Stimulated activated CD8-positive, alpha-beta memory T cell treated with anti-CD3 and anti-CD28 coated beads, Interleukin-4, amount 100 ng/mL, for 24 hours (primary cell): ENCODE data around the gene KRT36.

Experiments
- DNase-seq: peaks from one replicate; pipeline ENCODE4 v3.0.0-alpha.2; 2020; ENCODE audit warnings: low read depth

KRT36 gene

DNA sequence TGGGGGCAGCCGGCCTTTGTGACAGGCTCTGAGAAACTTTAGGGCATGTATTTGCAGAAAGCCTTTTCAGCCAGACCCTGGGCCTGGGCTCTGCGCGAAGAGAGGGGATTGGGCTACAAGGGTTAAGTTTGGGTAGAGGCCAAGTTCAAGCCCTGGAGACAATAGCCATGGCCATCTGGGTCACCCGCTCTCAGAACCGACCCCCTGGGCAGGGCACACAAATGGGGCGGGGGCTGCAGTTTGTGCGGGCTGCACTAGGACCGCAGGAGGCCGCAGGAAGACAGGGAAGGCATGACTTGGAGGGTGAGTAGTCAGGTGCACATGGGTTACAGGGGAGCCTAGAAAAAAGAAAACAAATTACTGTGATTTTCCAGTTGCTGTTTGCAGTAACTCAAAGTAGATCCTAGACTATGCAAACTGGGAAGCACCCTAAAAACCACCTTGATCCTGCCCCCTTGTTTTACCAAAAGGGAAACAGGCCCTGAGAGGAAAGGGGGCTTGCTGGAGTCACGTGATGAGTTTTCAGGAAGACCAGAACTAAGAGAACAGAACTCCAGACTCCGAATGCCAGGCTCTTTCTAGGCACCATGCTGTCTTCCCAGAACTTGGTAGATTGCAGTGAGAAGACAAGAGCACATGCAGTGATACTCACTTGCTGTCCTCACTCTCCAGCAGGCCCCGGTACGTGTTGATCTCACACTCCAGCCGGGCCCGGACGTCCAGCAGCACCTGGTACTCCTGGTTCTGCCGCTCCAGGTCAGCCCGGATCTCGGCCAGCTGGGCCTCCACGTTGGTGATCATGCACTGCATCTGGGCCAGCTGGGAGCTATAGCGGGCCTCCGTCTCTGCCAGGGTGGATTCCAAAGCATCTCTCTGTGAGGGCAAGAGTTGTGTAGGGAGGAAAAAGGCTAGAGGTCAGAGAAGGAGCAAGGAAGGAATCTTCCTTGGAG lies 12.6 kb downstream of the KRT36 start:
- DNase-seq = no peak

DNA sequence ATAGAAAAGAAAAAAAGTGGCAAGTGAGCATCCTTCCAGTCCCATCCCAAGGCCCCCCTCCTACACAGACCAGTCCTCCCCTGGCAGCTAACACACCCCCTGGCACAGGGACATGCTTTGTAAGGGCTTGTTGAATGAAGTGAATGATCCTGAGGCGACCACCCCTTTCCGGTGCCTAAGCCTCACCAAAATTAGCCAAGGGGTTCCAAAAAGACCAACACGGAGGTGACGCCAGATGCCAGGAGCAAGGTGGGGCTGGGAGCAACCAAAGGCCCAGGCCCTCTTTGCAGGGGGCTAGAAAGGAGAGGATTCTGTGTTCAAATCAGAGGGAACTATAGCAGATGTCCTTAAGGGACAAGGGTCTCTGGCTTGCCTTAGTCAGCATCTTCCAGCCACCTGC lies 14.3 kb downstream of the KRT36 start:
- DNase-seq = no peak

DNA sequence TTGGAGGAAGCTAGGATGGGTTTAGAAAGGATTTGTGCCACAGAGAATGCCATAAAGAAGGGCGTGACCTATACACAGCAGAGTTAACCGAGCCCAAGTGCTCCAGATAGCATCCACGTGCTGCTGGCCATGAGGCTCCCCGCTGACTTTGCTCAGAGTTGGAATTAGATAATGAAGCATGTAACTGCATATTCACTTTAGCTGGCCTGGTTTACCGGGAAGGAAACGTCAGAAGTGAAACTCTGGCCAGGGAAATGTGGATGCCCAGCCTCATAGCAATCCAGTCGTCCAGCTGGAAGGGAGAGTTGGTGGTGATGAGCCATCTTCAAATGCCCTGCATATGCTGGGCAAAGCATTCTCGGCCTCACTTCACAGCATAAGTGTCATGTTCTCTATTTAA lies 14.8 kb downstream of the KRT36 start:
- no peak for DNase-seq

DNA sequence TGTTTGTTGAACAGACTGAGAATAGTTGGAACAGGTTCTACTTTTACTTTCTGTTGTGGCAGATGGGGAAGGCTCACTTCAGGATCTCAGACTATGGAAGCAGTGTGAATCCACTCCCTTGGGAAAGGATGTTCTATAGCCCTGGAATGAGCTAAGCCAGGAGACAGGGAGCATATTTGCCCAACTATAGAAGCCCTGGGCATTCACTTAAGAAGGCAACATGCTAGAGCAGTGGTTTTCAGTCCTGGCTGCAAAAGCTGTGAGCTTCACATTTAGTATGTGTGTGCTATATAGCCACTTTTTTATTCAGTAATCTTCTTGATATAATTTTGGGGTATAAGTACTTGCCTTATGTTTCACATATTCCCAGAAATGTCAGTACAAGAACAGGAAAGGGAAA lies 21.4 kb downstream of the KRT36 start:
- no peak for DNase-seq

DNA sequence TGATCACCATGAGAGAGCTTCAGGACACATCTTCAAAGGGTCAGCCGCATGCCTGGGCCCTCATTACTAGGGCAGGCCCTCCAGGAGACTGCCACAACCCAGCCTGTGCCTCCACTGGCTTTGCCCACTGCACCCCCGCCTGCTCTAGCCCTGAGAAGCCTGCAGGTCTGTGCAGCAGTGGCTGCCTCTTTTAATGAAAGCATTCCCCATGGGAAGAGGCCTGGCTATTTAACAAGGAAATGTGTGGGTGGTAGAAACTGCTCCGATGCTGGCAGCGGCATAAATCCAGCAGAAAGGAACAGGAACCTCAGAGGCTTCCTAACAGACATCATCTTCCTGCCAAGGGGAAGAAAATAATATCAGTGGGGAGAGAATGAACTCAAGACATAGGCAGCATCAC lies 22.1 kb downstream of the KRT36 start:
- DNase-seq = no peak

DNA sequence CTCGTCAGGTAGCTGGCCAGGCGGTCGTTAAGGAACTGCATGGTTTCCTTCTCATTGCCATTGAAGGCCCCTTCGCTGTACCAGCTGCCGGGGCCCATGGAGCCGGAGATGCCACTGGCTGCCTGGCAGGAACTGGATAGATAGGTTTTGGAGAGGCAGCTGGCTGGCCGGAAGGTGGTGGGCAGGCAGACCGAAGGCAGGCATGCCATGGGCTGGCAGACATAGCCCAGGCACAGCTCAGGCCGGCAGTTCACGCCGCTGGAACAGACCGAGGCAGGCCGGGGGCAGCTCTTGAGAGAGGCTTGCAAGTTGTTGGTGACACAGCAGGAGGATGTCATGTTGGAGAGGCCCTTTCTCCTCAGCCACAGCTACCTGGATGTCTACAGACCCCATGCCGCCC lies 22.7 kb downstream of the KRT36 start, which contains the start of gene KRT32:
KRT32 (minus strand) TSS at position 399 of the 400 bp plus-strand sequence; CDS start at position 338, 61 bp downstream.
- DNase-seq = no peak

DNA sequence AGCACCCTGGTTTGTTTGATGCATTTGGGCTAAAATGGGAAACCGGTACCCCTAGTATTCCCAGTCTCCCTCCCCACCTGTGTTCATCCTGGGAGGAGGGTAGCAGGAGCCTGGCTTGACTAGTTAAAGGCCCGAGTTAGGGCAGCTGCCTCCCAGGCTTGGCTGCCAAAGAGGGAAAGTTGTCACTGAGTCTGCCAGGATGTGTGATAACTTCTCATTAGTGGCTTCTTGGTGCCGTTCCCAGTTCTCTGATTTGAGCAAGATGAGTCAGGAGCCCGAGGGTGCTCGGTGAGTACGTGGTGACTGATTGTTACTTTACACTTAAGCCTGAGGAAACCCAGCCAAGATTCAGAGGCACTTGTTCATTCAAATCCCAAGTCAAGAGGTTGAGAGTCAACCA lies 25.0 kb downstream of the KRT36 start:
- no peak for DNase-seq

DNA sequence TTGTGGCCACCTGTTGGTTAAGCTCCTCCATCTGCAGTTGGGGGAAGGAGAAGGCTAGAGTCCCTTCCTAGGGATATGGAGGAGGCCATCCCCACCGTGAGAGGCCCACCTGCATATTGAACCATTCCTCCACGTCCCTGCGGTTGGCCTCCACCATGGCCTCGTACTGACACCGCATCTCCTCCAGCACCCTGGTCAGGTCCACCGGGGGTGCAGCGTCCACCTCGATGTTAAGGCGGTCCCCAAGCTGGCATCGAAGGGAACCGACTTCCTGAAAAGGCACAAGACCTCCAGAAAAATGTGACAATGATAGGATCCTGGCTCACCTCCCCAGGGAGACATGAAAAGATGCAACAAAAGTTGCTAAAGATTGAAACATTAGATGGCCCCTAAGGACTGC lies 25.5 kb downstream of the KRT36 start:
- no peak for DNase-seq

DNA sequence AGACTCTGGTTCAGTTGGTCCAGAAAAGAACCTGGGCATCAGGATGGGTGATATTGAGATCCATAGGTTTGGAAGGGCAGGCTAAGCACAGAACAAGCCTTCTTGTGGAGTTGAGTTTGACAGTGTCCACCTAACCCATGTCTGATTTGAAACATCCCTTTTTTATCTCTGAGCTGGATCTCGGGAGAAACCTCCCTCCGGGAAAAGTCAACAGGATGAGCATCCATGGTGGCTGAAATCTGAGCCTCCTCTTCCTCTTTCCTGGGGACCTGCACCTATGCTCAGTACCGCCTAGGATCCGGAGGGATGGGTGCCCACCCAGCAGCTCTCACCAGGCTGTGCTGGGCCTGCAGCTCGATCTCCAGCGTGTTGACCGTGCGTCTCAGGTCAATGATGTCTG lies 26.0 kb downstream of the KRT36 start:
- no peak for DNase-seq

DNA sequence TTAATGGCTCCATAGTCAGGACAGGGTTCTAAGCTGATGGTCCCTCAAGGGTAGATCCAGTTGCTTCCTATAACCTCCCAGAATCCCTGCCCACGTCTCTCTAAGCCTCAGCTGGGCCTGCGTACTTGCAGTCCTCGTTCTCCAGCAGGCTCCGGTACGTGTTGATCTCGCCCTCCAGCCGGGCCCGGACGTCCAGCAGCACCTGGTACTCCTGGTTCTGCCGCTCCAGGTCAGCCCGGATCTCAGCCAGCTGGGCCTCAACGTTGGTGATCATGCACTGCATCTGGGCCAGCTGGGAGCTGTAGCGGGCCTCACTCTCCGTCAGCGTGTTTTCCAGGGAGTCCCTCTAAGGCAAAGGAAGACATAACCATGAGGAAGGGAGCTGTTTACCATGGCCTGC lies 27.0 kb downstream of the KRT36 start:
- DNase-seq = no peak

DNA sequence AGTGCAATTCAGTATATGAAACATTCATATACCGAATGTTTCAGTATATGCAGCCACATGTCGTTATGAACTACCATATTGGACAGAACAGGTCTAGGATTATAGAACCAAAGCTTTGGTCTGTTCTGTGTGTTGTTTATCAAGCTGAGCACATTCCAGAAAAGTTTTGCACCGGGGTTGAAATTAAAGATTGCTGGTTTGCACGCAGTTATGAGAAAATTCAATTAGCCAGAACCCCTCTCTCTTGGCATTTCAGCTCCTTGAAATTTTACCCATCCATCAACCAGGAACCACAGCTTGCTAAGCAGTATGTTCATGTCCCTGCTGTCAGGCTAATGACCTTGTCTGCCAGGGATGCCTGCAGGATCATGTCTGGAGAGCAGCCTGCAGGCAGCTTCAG lies 32.0 kb downstream of the KRT36 start:
- DNase-seq = no peak

DNA sequence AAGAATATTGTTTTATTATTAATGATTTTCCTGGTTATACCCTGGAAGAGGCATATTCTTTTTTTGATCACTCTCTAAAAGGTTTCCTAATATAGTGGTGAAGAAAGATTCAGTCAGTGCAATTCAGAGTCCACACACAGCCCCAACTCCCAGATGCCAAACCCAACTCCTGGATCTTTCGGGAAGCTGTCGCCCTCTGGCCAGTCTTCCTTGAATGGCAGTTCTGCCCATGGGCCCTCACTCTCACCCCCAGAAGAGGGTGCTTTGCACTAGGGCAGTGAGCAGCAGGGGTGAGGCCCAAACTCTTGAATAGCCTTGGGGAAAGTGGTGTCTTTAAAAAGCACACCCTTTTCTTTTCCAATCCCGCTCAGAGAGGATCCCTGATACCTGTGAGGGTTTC lies 33.5 kb downstream of the KRT36 start:
- DNase-seq = no peak

DNA sequence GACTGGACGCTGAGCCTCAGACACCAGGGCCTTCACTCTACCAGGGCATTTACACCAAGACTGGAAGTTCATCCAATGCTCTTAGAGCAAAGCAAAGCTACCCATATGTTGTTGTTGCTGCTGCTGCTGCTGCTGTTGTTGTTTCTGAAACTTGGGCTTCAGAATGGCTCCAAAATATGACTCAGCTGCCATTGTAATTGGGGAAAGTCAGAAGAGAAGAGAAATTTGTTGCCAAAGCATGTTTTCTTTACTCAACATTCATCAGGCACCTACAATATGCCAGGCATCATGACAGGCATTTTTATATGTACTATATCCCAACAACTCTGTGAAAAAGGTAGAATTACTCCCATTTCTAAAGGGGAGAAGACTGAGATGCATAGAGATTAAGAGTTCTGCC lies 34.5 kb downstream of the KRT36 start:
- no peak for DNase-seq

DNA sequence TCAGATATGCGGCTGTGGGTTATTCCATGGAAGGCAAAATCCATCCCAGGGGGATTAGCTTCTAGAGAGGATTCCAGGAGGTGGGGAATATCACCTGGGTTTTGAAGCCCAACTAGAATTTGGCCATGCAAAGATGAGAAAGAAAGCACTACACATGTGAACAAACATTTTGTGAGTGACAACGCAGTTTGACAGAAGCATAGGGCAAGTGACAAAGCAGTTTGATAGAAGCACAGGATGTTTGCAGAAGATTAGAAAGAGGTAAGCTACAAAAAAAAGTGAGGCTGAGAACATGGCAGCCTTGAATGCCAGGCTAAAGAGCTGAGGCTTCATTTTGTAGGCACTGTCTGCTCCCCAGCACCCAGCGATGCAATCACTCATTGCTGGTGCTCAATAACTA lies 36.6 kb downstream of the KRT36 start:
- DNase-seq = no peak

DNA sequence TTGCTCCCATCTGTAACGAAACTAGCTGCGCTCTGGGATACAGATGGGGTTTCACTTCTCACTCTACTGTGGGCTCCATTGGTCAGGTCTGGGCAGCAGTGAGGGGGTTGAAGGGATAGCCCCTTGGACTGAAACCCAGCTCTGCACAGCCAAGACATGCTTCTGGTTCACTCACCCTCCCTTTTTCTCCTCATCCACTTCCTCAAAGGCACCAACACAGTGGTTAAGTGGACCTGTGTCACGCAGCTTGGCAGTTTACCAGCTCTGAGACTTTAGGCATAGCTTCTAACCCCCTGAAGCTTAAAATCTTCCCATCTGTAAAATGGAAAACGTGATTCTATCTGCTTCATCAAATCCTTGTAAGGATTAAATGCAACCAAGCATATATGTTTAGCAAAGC lies 37.4 kb downstream of the KRT36 start:
- DNase-seq = no peak

DNA sequence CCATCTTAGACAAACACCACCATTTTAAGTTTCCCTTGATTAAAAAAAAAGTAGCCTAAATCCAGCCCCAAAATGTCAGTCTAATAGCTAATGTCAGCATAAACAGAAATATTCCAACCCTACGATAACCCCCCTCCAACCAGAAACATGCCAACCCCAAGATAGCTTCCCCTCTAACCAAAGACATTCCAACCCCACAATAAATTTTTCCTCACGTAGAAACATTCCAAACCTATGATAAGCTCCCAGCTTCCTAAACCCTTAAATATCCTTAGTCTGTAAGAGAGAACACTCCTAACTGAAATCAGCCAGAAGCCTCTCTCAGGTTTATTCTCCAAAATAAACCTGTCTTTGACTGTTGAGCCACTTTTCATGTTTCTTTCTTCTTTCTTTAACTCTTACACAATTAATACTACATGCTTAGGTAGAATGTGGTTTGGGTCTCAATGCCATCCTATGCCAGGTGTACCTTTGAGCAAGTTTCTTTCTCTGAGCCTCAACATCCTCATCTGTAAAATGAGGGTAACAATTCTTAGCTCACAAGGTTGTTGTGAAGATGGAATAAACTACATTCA lies 38.5 kb downstream of the KRT36 start:
- DNase-seq = no peak

DNA sequence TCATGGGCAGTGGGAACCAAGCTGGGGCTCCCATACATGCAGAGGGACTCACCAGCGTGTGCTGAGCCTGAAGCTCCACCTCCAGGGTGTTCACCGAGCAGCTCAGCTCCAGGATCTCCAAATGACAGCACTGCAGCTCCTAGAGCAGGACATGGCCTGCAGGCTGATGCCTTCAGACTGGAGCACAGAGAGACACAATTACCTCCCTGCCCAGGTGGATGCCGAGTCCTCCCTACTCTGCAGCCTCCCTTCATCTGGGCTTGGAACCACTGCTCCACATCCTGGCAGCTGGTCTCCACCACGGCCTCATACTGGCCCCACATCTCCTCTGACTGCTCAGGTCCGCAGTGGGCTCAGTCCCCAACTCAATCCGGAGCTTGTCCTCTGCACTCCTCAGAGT lies 40.7 kb downstream of the KRT36 start:
- DNase-seq = no peak

DNA sequence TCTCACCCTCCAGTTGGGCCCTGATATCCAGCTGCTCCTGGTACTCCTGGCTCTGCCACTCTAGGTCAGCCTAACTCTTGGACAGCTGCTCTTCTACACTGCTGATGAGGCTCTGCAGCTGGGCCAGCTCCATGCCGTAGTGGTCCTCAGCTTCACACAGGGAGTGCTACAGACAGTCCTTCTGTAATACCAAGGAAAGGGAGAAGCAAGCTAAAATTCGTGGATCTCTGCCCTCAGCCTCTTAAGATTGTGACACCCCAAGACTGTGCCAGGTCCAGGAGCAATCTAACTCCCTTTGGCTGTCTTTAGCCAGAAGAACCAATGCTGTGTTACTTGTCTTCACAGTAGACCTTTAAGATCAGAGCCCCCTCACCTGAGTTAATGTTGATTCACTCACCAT lies 41.2 kb downstream of the KRT36 start:
- no peak for DNase-seq

DNA sequence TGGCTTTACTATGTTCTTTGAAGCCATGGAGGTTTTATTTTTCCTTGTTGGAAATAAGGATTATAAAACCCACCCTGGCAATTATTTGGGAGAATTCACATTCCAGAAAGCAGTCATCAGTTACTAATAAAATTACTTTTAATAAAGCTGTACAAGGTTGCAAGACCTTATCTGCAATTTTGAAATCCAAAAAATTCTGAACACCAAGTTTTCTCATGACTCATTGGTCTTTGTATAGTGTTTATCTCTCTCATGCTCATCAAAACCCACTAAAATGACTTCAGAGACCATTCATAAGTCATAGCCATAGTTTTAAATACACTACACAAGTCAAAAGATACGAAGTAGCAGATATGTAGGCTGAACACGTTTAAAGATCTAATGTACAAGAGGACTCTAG lies 42.9 kb downstream of the KRT36 start:
- no peak for DNase-seq

DNA sequence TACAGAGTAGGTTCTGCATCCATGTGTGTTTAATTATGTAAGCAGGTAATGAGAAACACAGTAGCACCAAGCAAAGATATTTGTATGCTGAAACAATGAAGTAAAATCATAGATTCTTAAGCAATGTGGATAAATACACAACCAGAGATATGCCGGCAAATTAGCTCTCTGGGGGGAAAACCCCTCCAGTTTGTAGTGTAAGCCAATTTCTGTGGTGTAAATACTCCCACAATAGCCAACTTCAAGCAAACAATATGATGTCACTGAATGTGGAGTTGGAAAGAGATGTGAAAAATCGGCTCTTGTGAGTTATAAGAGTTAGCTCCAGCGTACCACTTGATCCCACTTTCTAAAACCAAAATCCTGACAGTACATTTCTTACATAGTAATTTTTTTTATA lies 45.1 kb downstream of the KRT36 start:
- no peak for DNase-seq

DNA sequence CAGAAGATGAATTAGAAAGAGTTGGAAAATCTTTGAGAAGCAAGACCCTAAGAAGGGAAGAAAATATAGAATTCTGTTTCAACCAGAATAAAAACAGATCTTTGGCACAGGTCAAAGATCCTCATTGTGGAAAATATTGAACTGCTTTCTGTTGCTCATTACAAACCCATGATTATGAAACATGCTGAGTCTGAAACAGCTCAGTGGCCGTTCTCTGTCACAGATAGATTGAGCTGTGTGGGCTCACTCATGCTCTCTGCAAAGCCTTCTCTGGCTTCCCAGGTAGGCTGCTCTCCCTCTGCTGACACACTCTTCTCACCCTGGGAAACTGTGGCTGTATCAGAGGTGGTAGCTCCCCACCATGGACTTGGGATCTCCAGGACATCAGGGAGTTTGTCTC lies 45.5 kb downstream of the KRT36 start:
- no peak for DNase-seq

DNA sequence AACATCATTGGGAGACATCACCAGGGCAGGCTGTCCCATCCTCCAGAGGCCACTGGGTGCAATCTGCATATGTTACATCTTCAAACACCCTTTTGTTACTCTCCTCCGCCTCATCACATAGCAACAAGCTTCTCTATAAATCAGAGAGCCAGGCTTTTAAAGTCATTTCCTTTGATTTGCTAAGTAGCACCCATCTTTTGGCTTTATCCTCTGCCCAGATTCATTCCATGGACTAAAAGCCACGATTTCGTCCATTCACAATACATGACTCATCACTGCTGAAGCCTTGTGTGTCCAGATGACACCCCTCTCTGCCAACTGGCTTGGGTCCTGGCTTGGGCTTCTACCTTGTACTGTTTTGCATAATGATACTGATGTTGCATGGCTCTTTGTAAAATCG lies 47.0 kb downstream of the KRT36 start:
- DNase-seq = no peak

DNA sequence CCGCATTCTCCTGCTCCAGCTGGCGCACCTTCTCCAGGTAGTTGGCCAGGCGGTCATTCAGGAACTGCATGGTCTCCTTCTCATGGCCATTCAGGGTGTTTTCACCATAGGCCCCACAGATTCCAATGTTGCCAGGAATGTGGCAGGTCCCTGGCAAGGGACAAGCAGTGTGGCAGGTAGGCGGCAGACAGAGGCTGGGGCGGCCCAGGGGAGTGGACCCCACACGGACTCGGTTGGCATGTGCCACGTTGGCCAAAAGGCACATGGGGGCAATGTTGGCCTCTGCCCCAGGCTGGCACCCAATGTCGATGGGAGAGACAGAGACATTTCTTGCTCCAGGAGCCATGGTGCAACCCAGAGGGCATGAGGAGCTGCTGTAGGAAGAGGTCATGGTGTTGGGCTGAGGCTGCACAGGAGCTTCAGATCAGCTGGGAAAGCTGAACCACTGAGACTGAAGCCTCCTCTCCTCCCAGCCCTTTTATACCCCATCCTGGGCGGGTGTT lies 49.1 kb downstream of the KRT36 start, which contains the start of gene KRT38:
KRT38 (minus strand) TSS at position 453 of the 503 bp plus-strand sequence; CDS start at position 391, 62 bp downstream.
- DNase-seq = no peak
